GM19193 (cell line): ENCODE data around the gene FGF18.

Experiments used
- POLR2A ChIP-seq: IDR thresholded peaks from 4 replicates; pipeline ENCODE4 v1.6.1; 2011; ENCODE audit not compliant: insufficient read depth, insufficient read length; ENCODE audit errors: extremely low read depth

FGF18 gene

GRCh38 chr5:171429543-171429910 lies 10.1 kb downstream of the FGF18 start:
- TF ChIP-seq POLR2A, result no peak

DNA sequence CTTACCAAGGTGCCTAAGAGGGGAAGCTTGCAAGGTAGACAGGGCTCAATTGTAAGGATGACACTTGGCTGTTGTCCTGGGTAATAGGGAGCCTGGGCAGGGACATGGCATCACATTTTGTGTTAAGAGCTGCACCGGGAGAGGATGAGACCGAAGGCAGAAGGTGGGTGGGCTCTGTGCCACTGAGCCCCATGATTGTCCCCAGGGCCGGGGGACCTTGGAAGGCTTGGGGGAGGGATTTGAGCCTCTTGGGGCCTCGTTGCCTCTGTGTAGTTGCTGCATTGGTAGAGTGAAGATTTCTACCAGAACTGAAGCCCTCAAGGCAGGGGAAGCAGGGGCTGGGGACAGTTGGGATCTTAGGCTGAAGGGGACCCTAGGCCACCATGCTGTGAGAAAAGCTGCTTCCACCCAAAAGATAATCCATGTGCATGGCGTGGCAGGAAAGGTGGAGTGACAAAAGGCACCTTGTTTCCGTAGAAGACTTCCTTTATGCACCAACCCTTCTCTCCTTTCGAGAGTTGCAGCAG lies 11.9 kb downstream of the FGF18 start:
- TF ChIP-seq POLR2A, result no peak

DNA sequence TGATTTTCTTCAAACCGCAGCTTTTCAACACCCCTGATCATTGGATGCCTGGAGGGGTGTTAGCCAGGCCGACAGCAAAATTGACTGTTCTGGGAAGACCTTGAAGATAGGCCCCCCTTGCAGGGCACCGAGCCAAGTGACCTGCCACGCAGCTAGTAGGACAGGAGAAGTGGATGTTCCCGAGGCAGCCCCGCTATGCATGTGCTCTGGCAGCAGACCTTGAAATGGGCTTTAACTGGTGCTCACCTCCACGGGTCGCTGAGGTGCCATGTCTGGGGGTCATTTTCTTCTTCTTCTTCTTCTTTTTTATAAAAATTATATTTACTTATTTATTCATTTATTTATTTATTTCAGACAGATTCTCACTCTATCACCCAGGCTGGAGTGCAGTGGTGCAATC lies 12.6 kb downstream of the FGF18 start:
- TF ChIP-seq POLR2A, result no peak

- no peak for TF ChIP-seq POLR2A
Observed at GRCh38 chr5:171432583-171433351, 13.3 kb downstream of the FGF18 start.

GRCh38 chr5:171433352-171433698 lies 13.9 kb downstream of the FGF18 start:
- no peak for TF ChIP-seq POLR2A

DNA sequence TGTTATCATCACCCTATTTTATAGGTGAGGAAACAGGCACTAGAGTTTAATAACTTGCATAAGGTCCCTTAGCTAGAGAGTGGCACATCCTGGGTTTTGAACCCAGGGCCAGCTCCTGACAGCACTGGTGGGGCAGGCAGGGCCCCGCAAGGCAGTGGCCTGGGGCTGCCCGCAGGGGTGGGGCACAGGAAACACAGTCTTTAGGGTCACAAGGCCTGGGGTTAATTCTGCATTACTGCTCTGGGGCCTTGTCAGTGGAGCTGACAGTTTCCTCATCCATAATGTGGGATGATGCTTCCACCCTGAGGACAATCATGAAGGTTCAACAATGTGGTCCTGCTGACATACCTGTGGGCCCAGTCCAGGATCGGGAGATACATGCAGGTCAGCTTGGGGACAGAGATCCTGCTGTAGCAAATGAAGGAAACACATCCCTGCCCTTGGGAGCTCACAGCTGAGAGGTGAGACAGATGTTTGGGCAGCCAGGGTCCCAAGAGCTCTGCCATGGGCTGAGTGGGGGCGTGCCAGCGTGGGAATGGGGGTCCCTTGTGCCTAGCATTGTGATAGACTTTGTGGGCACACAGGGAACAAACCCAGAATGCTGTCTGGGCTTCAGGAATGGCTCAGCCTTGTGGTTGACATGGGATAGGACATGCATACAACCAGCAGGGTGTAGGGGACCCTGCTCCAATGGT lies 14.7 kb downstream of the FGF18 start:
- TF ChIP-seq POLR2A, result no peak

DNA sequence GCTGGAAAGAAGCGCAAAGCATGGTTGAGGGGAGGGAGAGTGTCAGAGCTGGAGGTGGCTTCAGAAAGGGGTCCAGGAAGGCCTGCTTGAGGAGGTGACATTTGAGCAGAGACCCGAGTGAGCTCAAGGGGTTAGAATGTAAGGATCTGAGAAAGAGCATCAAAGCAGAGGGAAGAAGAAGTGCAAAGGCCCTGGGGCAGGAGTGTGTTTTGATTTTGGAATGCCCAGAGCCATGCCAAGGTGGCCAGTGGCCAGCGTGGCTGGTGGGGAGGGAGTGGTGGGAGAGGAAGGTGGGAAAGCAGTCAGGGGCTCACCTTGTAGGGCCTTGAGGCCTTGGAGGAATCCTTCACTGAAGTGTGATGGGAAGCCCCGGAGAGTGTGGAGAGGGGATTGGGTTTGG lies 15.4 kb downstream of the FGF18 start:
- no peak for TF ChIP-seq POLR2A

GRCh38 chr5:171435908-171436307 lies 16.5 kb downstream of the FGF18 start:
- TF ChIP-seq POLR2A, result no peak

DNA sequence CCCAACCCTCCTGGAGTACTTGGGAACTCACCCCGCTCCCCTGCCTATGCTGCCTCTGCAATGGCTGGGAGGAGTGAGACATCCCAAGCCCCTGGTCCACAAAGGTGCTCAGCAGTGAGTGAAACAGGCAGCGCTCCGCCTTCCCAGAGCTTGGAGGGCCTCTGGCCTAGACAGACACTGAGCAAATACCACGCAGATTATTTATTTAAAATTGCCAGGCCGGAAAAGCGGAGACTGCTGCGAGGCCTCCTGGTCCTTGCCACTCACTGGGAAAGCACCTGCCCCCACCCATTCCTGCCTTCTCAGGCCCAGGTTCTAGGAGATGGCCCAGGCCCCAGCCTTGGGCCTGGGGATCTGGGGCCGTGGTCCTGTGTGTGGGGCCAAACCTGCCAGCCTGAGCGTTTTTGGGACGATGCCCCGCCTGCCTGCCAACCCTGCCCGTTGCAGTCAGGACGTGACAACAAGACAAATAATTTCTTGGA lies 17.4 kb downstream of the FGF18 start:
- no peak for TF ChIP-seq POLR2A

- no peak for TF ChIP-seq POLR2A
Observed at GRCh38 chr5:171437286-171437821, 17.9 kb downstream of the FGF18 start.

DNA sequence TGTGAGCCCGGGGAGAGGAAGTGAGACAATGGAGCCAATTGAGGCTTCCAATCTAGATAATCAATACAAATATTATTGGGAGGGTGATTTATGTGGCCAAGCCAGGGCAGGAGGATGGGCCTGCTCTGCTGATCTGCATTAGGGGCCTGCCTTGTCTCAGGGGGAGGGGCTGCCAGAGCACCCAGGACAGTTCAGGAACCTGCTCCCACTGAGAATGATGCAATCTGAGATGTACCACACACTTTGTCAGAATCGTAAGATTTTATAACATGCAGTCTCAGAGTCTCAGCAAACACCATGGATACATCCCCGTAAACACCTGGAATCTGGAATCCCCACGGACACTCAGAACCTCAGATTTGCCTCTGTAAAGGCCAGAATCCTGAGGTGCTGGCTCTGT lies 19.3 kb downstream of the FGF18 start:
- TF ChIP-seq POLR2A, result no peak

- TF ChIP-seq POLR2A, result no peak
Observed at GRCh38 chr5:171441246-171441791, 21.9 kb downstream of the FGF18 start.

DNA sequence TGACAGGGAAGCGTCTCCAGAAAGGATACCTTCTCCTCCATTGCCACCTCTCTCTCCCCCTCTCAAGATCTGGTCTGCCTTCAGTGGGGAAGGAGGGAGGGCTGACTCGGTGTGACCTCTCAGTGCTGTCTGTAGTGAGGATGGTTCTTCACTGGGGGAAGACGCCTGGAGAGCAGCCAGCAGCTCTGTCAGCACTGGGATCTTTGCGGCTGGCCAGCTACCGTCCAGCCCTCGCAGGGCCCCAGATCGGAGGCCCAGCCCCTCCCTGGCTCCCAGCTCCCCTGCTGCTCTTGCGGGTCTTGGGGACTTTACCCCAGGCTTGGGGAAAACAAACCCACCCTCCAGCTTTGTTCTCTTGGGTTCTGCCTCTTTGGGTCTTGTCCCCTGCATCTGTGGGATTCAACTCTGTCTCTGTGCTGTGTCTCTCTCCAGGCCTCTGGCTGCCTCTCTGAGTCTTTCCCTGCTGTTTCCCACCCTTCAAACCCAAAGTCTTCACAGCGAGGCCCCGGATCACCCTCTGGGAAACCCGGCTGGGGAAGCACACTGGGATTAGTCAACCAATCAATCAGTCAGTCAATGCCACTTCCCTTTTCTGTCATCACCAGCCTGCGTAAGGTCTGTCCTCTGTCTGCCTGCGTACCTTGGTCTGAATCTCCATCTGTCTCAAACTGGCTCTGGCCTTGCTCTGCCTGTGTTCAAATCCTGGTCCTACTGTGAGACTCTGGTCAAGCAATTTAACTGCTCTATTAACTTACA lies 23.0 kb downstream of the FGF18 start:
- no peak for TF ChIP-seq POLR2A

- TF ChIP-seq POLR2A, result no peak
Observed at GRCh38 chr5:171444582-171444981, 25.1 kb downstream of the FGF18 start.

DNA sequence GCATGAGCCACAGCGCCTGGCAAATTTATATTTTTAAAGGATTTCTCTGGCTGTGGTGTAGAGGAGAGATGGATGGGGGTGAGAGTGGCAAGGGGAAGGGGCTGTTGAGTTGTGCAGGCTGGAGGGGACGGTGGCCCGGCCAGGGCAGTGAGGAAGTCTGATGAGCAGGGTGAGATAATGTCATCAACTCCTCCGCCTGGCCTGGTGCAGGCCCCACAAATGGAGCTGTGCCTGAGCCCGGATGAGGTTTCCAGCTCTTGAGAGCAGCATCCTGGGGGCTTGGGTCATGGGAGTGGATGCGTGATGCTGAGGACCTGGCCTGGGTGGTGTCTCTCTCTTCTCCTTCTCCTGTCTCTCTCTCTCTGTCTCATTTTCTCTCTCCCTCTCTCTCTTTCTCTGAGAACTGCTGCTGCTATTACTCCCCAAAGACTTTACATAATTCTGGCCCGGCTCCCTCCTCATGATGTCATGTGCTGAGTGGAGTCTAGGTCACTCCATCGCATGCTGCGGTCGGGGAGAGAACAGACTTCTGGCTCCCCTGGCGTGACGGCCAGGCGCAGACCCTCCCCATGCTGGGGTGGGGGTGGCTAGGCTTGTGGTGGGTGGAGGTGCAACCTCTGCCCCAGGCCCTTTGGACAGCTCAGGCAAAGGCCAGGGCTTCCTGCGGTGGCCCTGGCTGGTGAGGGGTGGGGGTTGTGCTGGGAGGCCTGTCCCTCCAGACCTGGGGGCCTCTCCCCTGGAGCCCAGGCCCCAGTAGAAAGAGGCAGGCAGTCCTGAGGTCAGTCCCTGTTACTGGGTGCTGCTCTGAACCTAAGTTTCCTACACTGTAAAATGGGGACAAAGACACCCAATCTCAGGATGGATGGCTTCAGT lies 26.4 kb downstream of the FGF18 start:
- no peak for TF ChIP-seq POLR2A

GRCh38 chr5:171447226-171447625 lies 27.8 kb downstream of the FGF18 start:
- TF ChIP-seq POLR2A, result no peak
